Measurements from ENCODE around the gene SH3RF2. TPM values are rescaled to one million over a fixed set of nuclear protein-coding genes. Genes with fewer than 3 reads are reported as not detected.

SH3RF2 gene
- total and polyA plus RNA-seq, 4 donors, result 1.0 to 10.5 (median 4.9) TPM

- H3K4me1 ChIP-seq (ENCODE audit: control insufficient read depth in 4 of 4, insufficient read depth in 4 of 4, low read length in 3 of 4), result no peaks in the 10 kb centered on the region
- WGBS, result 73% methylated on average over 1 of the region's 1 CpG
- no peak overlapping the region for H3K4me3 ChIP-seq (ENCODE audit: low read depth in 1 of 3, low read length in 3 of 3)
- no peak for DNase-seq (ENCODE audit: low spot score)
- no peaks in the 10 kb centered on the region for H3K9me3 ChIP-seq (ENCODE audit: control insufficient read depth in 4 of 4, low read length in 3 of 4)
- no peak overlapping the region for H3K27ac ChIP-seq (ENCODE audit: low read depth in 1 of 2, low read length in 2 of 2)
- no peak for TF ChIP-seq YY1 (IDR thresholded peaks at IDR 0.05)
- H3K9ac ChIP-seq (ENCODE audit: low read depth in 1 of 2, low read length in 2 of 2), result no peak overlapping the region
- H3K36me3 ChIP-seq (ENCODE audit: control insufficient read depth in 4 of 4, insufficient read depth in 3 of 4, low read depth in 1 of 4, low read length in 3 of 4), result no peaks in the 10 kb centered on the region
- no peaks in the 10 kb centered on the region for H3K27me3 ChIP-seq (ENCODE audit: control insufficient read depth in 4 of 4, insufficient read depth in 4 of 4, low read length in 3 of 4)
These were observed 15.7 kb upstream of the SH3RF2 start for GRCh38 chr5:145920542-145921210.

GRCh38 chr5:145921211-145921610 lies 15.2 kb upstream of the SH3RF2 start:
- Histone ChIP-seq H3K9me3 (ENCODE audit: control insufficient read depth in 4 of 4, low read length in 3 of 4) (no peaks in the 10 kb centered on the region), H3K4me1 (ENCODE audit: control insufficient read depth in 4 of 4, insufficient read depth in 4 of 4, low read length in 3 of 4) (no peaks in the 10 kb centered on the region), H3K4me3 (ENCODE audit: low read depth in 1 of 3, low read length in 3 of 3) (no peak overlapping the region), H3K27me3 (ENCODE audit: control insufficient read depth in 4 of 4, insufficient read depth in 4 of 4, low read length in 3 of 4) (no peaks in the 10 kb centered on the region), H3K36me3 (ENCODE audit: control insufficient read depth in 4 of 4, insufficient read depth in 3 of 4, low read depth in 1 of 4, low read length in 3 of 4) (no peaks in the 10 kb centered on the region), H3K27ac (ENCODE audit: low read depth in 1 of 2, low read length in 2 of 2) (no peak overlapping the region), H3K9ac (ENCODE audit: low read depth in 1 of 2, low read length in 2 of 2) (no peak overlapping the region)
- no peak for DNase-seq (ENCODE audit: low spot score)
- 86% methylated on average over 2 of the region's 2 CpGs for WGBS
- TF ChIP-seq RXRA (IDR thresholded peaks at IDR 0.05) (no peak), NR2F2 (IDR thresholded peaks at IDR 0.05) (no peak), FOXA2 (IDR thresholded peaks at IDR 0.05) (no peak), FOXA1 (IDR thresholded peaks at IDR 0.05) (no peak), HNF4A (conservative IDR thresholded peaks at IDR 0.05) (no peak), EGR1 (IDR thresholded peaks at IDR 0.05; ENCODE audit: low read depth in 2 of 2) (no peak), YY1 (IDR thresholded peaks at IDR 0.05) (no peak), JUND (IDR thresholded peaks at IDR 0.05) (no peak), GABPA (IDR thresholded peaks at IDR 0.05 in 1 of 2, conservative IDR thresholded peaks at IDR 0.05 in 1 of 2) (no peak), SP1 (IDR thresholded peaks at IDR 0.05) (no peak), ZBTB33 (IDR thresholded peaks at IDR 0.05) (no peak), ATF3 (IDR thresholded peaks at IDR 0.05) (no peak), TAF1 (conservative IDR thresholded peaks at IDR 0.05) (no peak), RAD21 (IDR thresholded peaks at IDR 0.05) (no peak), HNF4G (IDR thresholded peaks at IDR 0.05) (no peak), MAX (IDR thresholded peaks at IDR 0.05) (no peak), REST (IDR thresholded peaks at IDR 0.05) (no peak)
- TF ChIP-seq, protein P1, sequence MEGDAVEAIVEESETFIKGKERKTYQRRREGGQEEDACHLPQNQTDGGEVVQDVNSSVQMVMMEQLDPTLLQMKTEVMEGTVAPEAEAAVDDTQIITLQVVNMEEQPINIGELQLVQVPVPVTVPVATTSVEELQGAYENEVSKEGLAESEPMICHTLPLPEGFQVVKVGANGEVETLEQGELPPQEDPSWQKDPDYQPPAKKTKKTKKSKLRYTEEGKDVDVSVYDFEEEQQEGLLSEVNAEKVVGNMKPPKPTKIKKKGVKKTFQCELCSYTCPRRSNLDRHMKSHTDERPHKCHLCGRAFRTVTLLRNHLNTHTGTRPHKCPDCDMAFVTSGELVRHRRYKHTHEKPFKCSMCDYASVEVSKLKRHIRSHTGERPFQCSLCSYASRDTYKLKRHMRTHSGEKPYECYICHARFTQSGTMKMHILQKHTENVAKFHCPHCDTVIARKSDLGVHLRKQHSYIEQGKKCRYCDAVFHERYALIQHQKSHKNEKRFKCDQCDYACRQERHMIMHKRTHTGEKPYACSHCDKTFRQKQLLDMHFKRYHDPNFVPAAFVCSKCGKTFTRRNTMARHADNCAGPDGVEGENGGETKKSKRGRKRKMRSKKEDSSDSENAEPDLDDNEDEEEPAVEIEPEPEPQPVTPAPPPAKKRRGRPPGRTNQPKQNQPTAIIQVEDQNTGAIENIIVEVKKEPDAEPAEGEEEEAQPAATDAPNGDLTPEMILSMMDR (IDR thresholded peaks at IDR 0.05; ENCODE audit: low read depth, low read length, missing input control), result no peak

All from liver (tissue), 9 donors.